Measurements from ENCODE around the gene POU2F2.

POU2F2 gene

DNA sequence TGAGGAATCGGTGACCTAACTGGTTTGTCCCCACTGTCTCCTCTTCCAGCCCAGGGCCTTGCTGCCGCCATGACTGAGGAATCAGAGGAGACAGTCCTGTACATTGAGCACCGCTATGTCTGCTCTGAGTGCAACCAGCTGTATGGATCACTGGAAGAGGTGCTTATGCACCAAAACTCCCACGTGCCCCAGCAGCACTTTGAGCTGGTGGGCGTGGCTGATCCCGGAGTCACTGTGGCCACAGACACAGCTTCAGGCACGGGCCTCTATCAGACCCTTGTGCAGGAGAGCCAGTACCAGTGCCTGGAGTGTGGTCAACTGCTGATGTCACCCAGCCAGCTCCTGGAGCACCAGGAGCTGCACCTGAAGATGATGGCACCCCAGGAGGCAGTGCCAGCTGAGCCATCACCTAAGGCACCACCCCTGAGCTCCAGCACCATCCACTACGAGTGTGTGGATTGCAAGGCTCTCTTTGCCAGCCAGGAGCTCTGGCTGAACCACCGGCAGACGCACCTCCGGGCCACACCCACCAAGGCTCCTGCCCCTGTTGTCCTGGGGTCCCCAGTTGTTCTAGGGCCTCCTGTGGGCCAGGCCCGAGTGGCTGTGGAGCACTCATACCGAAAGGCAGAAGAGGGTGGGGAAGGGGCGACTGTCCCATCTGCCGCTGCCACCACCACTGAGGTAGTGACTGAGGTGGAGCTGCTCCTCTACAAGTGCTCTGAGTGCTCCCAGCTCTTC lies 53.5 kb downstream of the POU2F2 start:
- no peak for DNase-seq

DNA sequence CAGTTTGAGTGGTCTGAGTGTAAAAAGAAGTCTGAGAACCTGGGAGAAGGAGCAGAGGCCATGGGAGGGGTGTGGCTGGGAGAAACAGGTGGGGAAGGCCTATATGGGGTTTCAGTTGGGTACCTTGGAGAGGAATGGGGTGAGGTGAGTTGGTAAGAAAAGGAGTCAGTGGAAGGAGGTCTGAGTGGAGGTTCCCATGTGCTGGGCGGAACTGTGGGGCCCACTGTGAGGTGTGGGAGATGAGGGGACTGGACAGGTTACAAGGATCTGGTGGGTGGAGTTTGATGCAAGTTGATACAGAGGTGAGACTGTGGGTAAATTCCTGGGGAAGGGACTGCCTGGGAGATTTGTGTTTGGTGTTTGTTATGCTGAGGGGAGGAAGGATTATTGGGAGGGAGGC lies 54.2 kb downstream of the POU2F2 start:
- DNase-seq = no peak

DNA sequence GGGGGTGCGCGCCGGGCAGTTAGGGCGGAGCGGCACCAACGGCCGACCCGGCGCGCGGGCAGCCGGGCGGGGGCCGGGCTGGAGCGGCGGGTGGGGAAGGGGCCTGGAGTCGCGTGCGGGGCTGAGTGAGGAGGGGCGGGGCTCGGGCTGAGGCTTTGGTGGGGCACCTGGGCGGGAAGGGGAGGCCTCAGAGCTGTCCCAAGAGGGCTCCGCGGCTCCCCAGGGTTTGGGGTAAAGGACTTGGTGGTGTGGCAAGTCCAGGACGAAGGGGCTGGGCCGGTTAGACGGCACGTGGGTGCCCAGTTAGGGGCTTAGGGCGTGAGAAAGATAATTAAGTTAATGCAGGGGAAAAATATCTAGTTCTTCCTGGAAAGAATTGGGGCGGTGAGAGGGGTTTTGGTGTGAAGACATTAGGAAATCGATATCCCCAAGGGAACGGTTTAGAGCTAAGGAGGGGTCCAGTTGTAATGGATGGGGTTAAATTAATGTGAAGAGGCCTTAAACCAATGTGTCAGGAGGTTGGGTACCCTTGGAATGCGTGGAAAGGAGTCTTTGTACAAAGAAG lies 55.8 kb downstream of the POU2F2 start:
- DNase-seq = no peak

GRCh38 chr19:42075616-42076379 lies 56.4 kb downstream of the POU2F2 start, which contains the start of gene ZNF574:
ZNF574 (plus strand) TSS chr19:42076166; CDS start chr19:42078607, 2,441 bp downstream.
- DNase-seq = peak; percentile 100

GRCh38 chr19:42075364-42075615 lies 57.0 kb downstream of the POU2F2 start:
- DNase-seq = no peak

DNA sequence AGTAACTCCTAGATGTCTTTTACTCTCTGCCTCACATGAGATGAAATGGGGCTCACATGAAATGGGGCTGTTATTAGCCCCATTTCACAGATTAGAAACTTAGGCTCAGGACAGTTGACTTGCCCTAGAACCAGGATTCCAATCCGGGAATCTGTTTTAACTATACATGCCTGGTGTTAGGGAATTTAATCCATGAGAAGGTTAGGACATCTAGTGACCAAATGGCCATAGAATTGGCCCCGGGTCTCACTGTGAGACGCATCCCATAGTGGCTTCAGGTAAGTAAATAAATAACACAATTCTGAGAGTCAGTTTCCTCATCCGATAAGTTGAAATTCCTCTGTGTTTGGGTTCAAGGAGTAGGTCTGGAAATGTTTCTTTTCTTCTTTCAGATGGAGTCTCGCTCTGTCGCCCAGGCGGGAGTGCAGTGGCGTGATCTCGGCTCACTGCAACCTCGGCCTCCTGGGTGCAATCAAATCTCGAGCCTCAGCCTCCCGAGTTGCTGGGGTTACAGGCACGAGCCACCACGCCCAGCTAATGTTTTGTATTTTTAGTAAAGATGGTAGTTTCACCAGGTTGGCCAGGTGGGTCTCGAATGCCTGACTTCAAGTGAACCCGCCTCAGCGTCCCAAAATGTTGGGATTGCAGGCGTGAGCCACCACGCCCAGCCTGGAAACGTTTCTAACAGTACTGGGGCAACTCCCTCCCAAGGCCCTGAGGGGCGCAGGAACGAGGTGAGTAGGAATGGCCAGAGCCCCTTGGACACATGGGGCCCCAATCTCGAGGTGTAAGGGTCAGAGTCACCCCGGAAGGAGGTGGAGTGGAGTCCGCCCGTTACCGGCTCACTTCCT lies 57.5 kb downstream of the POU2F2 start:
- DNase-seq = peak; percentile 59

- DNase-seq = no peak
These were observed 61.0 kb downstream of the POU2F2 start for GRCh38 chr19:42071247-42071646.

GRCh38 chr19:42069619-42070351 lies 62.5 kb downstream of the POU2F2 start, which contains the start of gene GRIK5:
GRIK5 (minus strand) TSS chr19:42070206; CDS start chr19:42065770, 4,436 bp downstream.
- peak; percentile 70 for DNase-seq

DNA sequence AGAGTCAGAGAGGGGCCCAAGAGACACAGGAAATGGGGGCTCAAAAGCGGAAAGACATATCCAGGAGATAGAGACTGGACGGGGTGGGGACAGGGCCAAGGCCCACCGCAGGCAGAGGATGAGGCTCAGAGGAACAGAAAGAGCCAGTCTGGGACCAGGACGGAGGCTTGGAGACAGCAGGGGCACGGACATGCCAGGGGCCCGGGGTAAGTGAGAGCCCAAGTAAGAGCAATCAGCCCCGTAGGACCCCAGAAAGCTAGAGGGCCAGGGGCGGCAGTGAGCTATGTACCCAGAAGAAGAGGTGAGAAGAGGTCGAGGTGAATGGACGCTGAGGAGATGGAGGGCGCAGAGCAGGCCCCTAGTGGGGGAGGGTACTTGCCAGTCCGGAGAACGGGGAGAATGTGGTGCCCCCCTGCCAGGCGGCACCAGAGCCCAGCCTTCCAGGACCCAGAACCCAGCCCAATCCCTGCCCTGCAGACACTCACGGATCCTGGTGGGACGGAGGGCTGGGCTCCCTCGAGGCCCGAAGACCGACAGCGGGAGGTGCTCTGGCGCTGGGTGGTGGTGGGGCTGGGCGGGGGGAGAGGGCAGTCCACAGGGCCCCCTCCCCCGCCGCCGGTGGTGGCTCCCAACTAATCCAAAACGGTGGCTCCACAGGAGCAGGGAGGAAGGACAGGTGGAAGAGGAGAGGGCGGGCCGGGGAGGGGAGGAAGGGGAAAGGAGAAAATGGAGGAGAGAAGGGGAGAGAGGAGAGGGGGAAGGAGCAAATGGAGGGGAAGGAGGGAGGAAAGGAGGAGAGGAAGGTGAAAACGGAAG lies 63.3 kb downstream of the POU2F2 start:
- peak; percentile 32 for DNase-seq

DNA sequence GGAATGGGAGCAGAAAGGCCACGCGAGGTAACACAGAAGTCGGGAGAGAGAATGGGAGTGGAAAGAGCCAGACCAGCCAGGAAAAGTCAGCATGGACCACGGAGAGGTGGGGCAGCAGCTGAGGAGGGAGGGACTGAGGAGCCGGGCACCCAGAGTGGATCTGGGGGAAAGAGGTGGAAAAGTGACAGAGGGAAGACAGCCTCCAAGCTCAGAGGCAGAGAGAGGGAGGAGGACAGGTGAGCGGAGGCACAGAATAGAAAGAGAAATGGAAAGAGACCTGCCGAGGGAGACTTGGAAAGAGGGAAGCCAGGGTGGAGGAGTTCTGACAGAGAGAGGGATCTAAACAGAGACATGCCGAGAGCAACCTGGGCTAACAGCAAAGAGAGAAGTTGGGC lies 63.9 kb downstream of the POU2F2 start:
- no peak for DNase-seq

DNA sequence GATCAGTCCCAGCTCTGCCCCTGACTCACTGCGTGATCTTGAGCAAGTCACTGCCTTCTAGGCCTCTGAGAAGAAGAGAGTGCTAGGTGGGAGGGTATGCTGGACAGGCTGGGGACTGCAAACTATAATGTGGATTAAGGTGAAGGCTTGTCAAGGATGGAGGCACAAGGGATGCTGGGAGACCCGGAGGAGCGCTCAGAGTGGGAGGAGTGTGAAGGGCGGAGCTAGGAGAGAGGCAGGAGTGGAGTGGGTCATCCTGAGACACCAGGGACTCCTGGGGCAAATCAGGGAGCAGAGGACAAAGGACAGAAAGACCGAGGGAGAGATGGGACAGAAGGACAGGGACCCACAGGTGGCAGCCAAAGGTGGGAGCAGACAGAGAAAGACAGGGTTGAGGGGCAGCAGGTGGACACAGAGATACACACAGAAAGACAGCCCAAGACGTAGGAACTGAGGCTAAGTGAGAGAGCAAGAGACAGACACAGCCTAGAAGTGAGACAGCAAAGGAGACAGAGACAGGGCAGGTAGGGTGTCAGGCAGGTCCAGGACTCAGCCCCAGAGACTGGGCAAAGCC lies 64.8 kb downstream of the POU2F2 start:
- no peak for DNase-seq

DNA sequence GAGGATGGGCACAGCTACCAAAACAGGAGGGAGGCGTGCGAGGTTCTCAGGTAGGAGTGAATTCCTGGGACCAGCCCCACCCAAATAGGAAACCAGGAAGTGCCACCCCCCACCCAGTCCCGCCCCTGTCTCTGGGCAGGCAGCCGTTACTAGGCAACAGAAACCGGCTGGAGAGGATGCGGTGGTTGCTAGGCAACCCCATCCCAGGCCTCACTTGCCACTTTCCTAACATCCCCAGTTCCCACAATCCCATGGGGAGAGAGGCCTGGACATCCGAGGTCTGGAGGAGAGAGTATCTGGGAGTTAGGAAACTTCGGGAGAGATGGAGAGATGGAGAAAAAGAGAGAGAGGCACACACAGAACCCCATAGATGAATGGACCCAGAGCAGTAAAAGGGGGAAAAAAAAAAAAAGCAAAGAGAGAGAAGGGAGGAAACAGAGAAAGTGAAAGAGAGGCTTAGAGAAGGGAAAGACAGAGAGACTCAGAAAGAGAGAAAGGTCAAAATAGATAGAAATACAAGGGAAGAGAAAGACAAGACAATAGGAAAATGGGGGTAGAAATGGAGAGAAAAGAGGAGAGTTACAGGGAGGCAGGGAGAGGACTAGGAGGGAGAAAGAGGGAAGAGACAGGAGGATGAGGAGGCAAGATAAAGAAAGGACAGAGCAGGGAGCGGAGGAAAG lies 66.0 kb downstream of the POU2F2 start:
- peak; percentile 53 for DNase-seq

DNA sequence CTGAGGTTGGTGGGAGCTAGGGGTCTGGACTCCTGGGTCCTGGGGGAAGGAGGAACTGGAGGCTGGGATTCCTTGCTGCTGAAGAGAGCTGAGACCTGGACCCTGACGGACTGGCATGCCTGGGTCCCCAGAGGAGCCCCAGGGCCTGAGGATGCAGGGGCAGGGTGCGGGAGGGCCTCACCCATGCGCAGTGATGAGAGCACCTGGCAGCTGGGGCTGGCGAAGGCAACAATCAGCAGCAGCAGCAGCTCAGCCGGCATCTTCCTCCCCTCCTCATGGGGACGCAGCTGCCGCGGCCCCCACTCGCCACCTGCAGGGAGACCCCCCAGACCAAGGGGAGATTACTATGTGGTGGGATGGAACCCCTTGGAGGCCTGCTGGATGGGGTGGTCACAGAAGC lies 66.7 kb downstream of the POU2F2 start:
- DNase-seq = no peak

- DNase-seq = no peak
These were observed 67.2 kb downstream of the POU2F2 start for GRCh38 chr19:42065051-42065450.

- no peak for DNase-seq
These were observed 67.8 kb downstream of the POU2F2 start for GRCh38 chr19:42064432-42064831.

GRCh38 chr19:42062381-42062780 lies 69.9 kb downstream of the POU2F2 start:
- no peak for DNase-seq

DNA sequence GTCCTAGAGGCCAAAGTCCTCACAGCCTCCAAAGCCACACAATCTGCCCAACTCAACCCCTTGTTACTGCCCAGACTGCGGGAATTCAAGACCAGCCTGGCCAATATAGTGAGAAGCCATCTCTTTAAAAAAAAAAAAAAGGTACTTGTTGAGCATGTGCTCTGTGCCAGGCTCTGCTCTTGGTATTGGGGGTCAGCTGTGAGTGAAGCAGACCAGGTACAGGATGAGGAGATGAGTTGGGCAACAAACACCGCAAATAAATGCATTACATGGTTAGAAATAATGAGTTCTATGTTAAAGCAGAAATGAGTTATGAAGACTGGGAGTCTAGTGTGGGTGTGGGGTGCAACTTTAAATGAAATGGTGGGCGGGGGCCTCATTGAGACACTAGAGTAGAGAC lies 72.1 kb downstream of the POU2F2 start:
- DNase-seq = no peak

DNA sequence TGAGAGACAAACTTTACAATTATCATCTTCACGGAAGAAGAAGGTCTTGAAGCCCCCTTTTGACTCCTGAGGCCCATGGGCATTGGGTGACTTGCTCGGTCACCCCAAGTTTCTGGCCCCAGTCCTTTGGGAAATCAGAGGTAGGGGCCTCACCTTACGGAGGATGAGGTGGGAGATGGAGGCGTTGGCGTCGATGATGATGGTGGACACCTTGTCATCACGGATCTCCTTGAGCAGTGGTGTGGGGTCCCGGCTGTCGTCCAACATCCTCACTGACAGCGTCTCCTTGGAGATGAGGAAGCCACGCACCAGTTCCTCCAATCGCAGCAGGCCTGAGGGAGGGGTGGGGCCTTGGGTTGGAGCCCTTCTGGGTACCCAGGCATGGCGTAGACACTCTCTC lies 73.0 kb downstream of the POU2F2 start:
- no peak for DNase-seq

- no peak for DNase-seq
These were observed 74.4 kb downstream of the POU2F2 start for GRCh38 chr19:42057846-42058245.

DNA sequence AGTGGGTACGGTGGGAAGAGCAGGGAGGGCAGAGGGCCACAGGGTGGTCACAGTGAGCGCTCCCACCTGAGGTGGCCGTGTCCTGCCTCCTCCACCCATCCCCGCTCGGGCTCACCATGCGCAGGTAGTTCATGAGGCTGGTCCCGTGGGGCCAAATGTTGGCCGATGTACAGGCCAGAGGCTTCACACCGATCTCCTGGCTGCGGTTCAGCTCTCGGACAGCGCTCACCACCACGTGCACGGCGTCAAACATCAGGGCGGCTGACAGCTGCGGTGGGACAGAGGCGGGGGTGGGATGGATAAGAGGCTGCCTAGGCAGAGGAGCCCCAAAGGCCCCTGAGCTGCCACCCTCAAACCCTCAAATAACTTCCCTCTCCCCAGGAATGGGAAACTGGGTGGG lies 78.0 kb downstream of the POU2F2 start:
- DNase-seq = no peak

All from NCI-H146 (cell line).